GM21423 (cell line): ENCODE data around the gene ANXA9.
A peak's percentile ranks its signal among the peaks of the same experiment; 100 is the strongest.

ENCODE experiments used
- ATAC-seq: cut with Tn5 transposase; IDR thresholded peaks from one replicate; pipeline ENCODE4 v1.9.1; 2021; ENCODE audit warnings: mild to moderate bottlenecking, moderate library complexity; ENCODE audit not compliant: unreplicated experiment

Gene ANXA9

GRCh38 chr1:151002611-151003010, 20.5 kb downstream of the ANXA9 start:
- ATAC-seq: no peak

- ATAC-seq: no peak
Measured at GRCh38 chr1:151003180-151003579, 21.1 kb downstream of the ANXA9 start.

GRCh38 chr1:151005729-151006319, 23.7 kb downstream of the ANXA9 start:
- no peak for ATAC-seq

- ATAC-seq: peak; percentile 35
Measured at GRCh38 chr1:151006327-151007052, 24.4 kb downstream of the ANXA9 start, which contains the start of gene MINDY1. MINDY1 (minus strand) TSS chr1:151006902; CDS start chr1:151002617, 4,285 bp downstream.

- ATAC-seq: no peak
Measured at GRCh38 chr1:151007853-151008243, 25.8 kb downstream of the ANXA9 start.

- peak; percentile 73 for ATAC-seq
Measured at GRCh38 chr1:151008244-151009205, 26.4 kb downstream of the ANXA9 start, which contains the start of gene PRUNE1. PRUNE1 (plus strand) TSS chr1:151008449; CDS start chr1:151008633, 184 bp downstream.

- no peak for ATAC-seq
Measured at GRCh38 chr1:151009206-151009587, 27.1 kb downstream of the ANXA9 start.

- ATAC-seq: no peak
Measured at GRCh38 chr1:151009674-151010345, 27.7 kb downstream of the ANXA9 start.

GRCh38 chr1:151010346-151010726, 28.2 kb downstream of the ANXA9 start:
- ATAC-seq: no peak

GRCh38 chr1:151011154-151011850, 29.2 kb downstream of the ANXA9 start:
- no peak for ATAC-seq

- no peak for ATAC-seq
Measured at GRCh38 chr1:151012684-151013471, 30.8 kb downstream of the ANXA9 start.

- no peak for ATAC-seq
Measured at GRCh38 chr1:151013518-151013917, 31.4 kb downstream of the ANXA9 start.

- ATAC-seq: peak; percentile 60
Measured at GRCh38 chr1:151024540-151025146, 42.6 kb downstream of the ANXA9 start.

GRCh38 chr1:151026460-151026859, 44.4 kb downstream of the ANXA9 start:
- ATAC-seq: no peak

- no peak for ATAC-seq
Measured at GRCh38 chr1:151032164-151032563, 50.1 kb downstream of the ANXA9 start.

GRCh38 chr1:151035167-151035566, 53.1 kb downstream of the ANXA9 start:
- no peak for ATAC-seq

- no peak for ATAC-seq
Measured at GRCh38 chr1:151036356-151036755, 54.3 kb downstream of the ANXA9 start, which contains the start of gene BNIPL. BNIPL (plus strand) TSS chr1:151036586; CDS start chr1:151036726, 140 bp downstream.

GRCh38 chr1:151037032-151037431, 54.9 kb downstream of the ANXA9 start:
- no peak for ATAC-seq

- no peak for ATAC-seq
Measured at GRCh38 chr1:151039521-151039920, 57.4 kb downstream of the ANXA9 start.
